HUDEP-2 (cell line): ENCODE data around the gene HEPACAM2.

Experiments used
- DNase-seq, 76 experiments: peaks; one replicate each; lab custom pipeline; 2025; ENCODE audit not compliant: unreplicated experiment in 76 of 76; lab: John Stamatoyannopoulos, UW

HEPACAM2 gene

GRCh38 chr7:93226310-93226709 is at the start of gene HEPACAM2:
Gene HEPACAM2 (minus strand): TSS chr7:93226469.
- DNase-seq = no peak

- DNase-seq = no peak
These were observed 39.0 kb upstream of the HEPACAM2 start for GRCh38 chr7:93265220-93265619.

- DNase-seq = peak in 12 of 76 experiments; percentile 1 to 36 (median 12)
These were observed 36.3 kb upstream of the HEPACAM2 start for GRCh38 chr7:93262535-93262934.

GRCh38 chr7:93258661-93259060 is 32.4 kb upstream of the HEPACAM2 start:
- no peak for DNase-seq

GRCh38 chr7:93249491-93250148 is 23.4 kb upstream of the HEPACAM2 start:
- DNase-seq = no peak

GRCh38 chr7:93245525-93246432 is 19.5 kb upstream of the HEPACAM2 start:
- peak in 7 of 76 experiments; percentile 5 to 18 (median 13) for DNase-seq

GRCh38 chr7:93242106-93242505 is 15.8 kb upstream of the HEPACAM2 start:
- peak in 11 of 76 experiments; percentile 3 to 54 (median 31) for DNase-seq

- no peak for DNase-seq
These were observed 13.6 kb upstream of the HEPACAM2 start for GRCh38 chr7:93239824-93240223.

- peak in 14 of 76 experiments; percentile 7 to 46 (median 24) for DNase-seq
These were observed 12.5 kb upstream of the HEPACAM2 start for GRCh38 chr7:93238748-93239147.

- DNase-seq = no peak
These were observed 11.9 kb upstream of the HEPACAM2 start for GRCh38 chr7:93238131-93238530.

- DNase-seq = no peak
These were observed 9.3 kb upstream of the HEPACAM2 start for GRCh38 chr7:93235541-93235940.

GRCh38 chr7:93232673-93233018 is 6.4 kb upstream of the HEPACAM2 start:
- peak in 20 of 76 experiments; percentile 8 to 50 (median 22) for DNase-seq

- DNase-seq = peak in 74 of 76 experiments; percentile 27 to 94 (median 82)
These were observed 5.8 kb upstream of the HEPACAM2 start, which contains the start of gene VPS50 for GRCh38 chr7:93231799-93232672. Gene VPS50 (plus strand): TSS chr7:93232366. CDS start chr7:93232468, 102 bp downstream.

- no peak for DNase-seq
These were observed 5.0 kb upstream of the HEPACAM2 start for GRCh38 chr7:93231259-93231658.

GRCh38 chr7:93228302-93228701 is 2.0 kb upstream of the HEPACAM2 start:
- peak in 31 of 76 experiments; percentile 2 to 71 (median 50) for DNase-seq

- DNase-seq = peak in 16 of 76 experiments; percentile 5 to 59 (median 20)
These were observed 6.4 kb downstream of the HEPACAM2 start for GRCh38 chr7:93219868-93220267.

GRCh38 chr7:93218997-93219827 is 7.1 kb downstream of the HEPACAM2 start:
- peak in 36 of 76 experiments; percentile 4 to 68 (median 28) for DNase-seq

GRCh38 chr7:93212881-93213280 is 13.4 kb downstream of the HEPACAM2 start:
- no peak for DNase-seq

- DNase-seq = no peak
These were observed 14.9 kb downstream of the HEPACAM2 start for GRCh38 chr7:93211228-93211818.
